Esophagus (tissue), 2 donors: ENCODE measurements around the gene MYO16. TPM values are rescaled to one million over a fixed set of nuclear protein-coding genes. Genes with fewer than 3 reads are reported as not detected.

Source experiments
- H3K27ac ChIP-seq, 2 donors: one replicate each; pipeline ENCODE4 v1.5.1; 2013; ENCODE audit warnings: low read depth in 2 of 2, mild to moderate bottlenecking in 2 of 2, inconsistent platforms in 1 of 2, low read length in 1 of 2, moderate library complexity in 1 of 2
- H3K27me3 ChIP-seq, 2 donors: one replicate each; pipeline ENCODE4 v1.6.1; 2013; ENCODE audit warnings: low read length in 2 of 2, control low read depth in 1 of 2, mild to moderate bottlenecking in 1 of 2; ENCODE audit not compliant: insufficient read depth in 2 of 2, control insufficient read depth in 1 of 2
- H3K36me3 ChIP-seq, 2 donors: one replicate each; pipeline ENCODE4 v1.6.1; 2013; ENCODE audit warnings: low read length in 1 of 2; ENCODE audit not compliant: control insufficient read depth in 2 of 2, insufficient read depth in 2 of 2
- H3K4me1 ChIP-seq, 2 donors: one replicate each; pipeline ENCODE4 v1.6.1; 2013; ENCODE audit warnings: low read length in 1 of 2; ENCODE audit not compliant: control insufficient read depth in 2 of 2, insufficient read depth in 2 of 2
- H3K4me3 ChIP-seq, 2 donors: one replicate each; pipeline ENCODE4 v1.5.1; 2013; ENCODE audit warnings: low read length in 2 of 2, mild to moderate bottlenecking in 2 of 2, low read depth in 1 of 2, moderate library complexity in 1 of 2
- H3K9me3 ChIP-seq, 2 donors: one replicate each; pipeline ENCODE4 v1.6.1; 2013; ENCODE audit warnings: mild to moderate bottlenecking in 2 of 2, low read depth in 1 of 2, low read length in 1 of 2, moderate library complexity in 1 of 2; ENCODE audit not compliant: control insufficient read depth in 2 of 2, insufficient read depth in 1 of 2
- whole genome bisulfite sequencing, 2 donors: extraction: QIAGEN DNeasy Blood & Tissue Kit; methylation state at CpG; one replicate each; pipeline ENCODE4 v1.1.7; 2013; 5-methylcytosine and 5-hydroxymethylcytosine counted together
- polyA plus RNA-seq, 2 donors: library from polyadenylated mRNA; stranded (reverse); fragments of 200-250 nt; gene quantifications; one replicate each; pipeline ENCODE4 v1.2.3, GENCODE V29; 2013
- donor health status: healthy with polysubstance abuse.
- donor health status: Bipolar disorder and iron deficiency.

MYO16 gene
- polyA plus RNA-seq = under 1 TPM; 0.06 to 0.18 TPM

- no peak within 1 kb of the TSS for H3K27ac ChIP-seq
- 34 to 42% methylated on average over 11 of the region's 11 CpGs for WGBS, 2 donors
- H3K4me1 ChIP-seq = no peaks in the 10 kb centered on the region
- no peaks in the 10 kb centered on the region for H3K36me3 ChIP-seq
- H3K9me3 ChIP-seq = no peaks in the 10 kb centered on the region
- no peak within 1 kb of the TSS for H3K4me3 ChIP-seq
- no peaks in the 10 kb centered on the region for H3K27me3 ChIP-seq
These were observed at the start of gene MYO16 for GRCh38 chr13:108629181-108629752. Gene MYO16 (plus strand): TSS chr13:108629611. CDS start chr13:108629845, 234 bp downstream.

- Histone ChIP-seq H3K4me3 (no peak overlapping the region), H3K4me1 (no peaks in the 10 kb centered on the region), H3K27me3 (no peaks in the 10 kb centered on the region), H3K36me3 (no peaks in the 10 kb centered on the region), H3K9me3 (no peaks in the 10 kb centered on the region), H3K27ac (no peak overlapping the region)
- WGBS, 2 donors = 83 to 84% methylated on average over 3 of the region's 3 CpGs
These were observed 42.6 kb upstream of the MYO16 start for GRCh38 chr13:108586826-108587225.

- H3K27me3 ChIP-seq = no peaks in the 10 kb centered on the region
- H3K4me1 ChIP-seq = no peaks in the 10 kb centered on the region
- H3K9me3 ChIP-seq = peaks cover 0 to 3% of the 10 kb centered on the region in 2 donors
- WGBS, 2 donors = 46 to 49% methylated on average over 3 of the region's 3 CpGs
- no peak overlapping the region for H3K4me3 ChIP-seq
- H3K27ac ChIP-seq = no peak overlapping the region
- H3K36me3 ChIP-seq = no peaks in the 10 kb centered on the region
These were observed 40.9 kb upstream of the MYO16 start for GRCh38 chr13:108588516-108588915.

GRCh38 chr13:108594153-108594552 lies 35.3 kb upstream of the MYO16 start:
- 17 to 26% methylated on average over 3 of the region's 3 CpGs for whole genome bisulfite sequencing, 2 donors
- Histone ChIP-seq H3K36me3 (no peaks in the 10 kb centered on the region), H3K9me3 (peaks cover 0 to 3% of the 10 kb centered on the region in 2 donors)

GRCh38 chr13:108595436-108596274 lies 33.8 kb upstream of the MYO16 start:
- 34 to 42% methylated on average over 13 of the region's 13 CpGs for WGBS, 2 donors
- H3K9me3 ChIP-seq = peaks cover 0 to 3% of the 10 kb centered on the region in 2 donors
- H3K36me3 ChIP-seq = no peaks in the 10 kb centered on the region
- H3K27ac ChIP-seq = no peak overlapping the region
- no peaks in the 10 kb centered on the region for H3K27me3 ChIP-seq
- H3K4me3 ChIP-seq = no peak overlapping the region
- H3K4me1 ChIP-seq = no peaks in the 10 kb centered on the region

More at GRCh38 chr13:108594153-108594552, 35.3 kb upstream of the MYO16 start:
- no peak overlapping the region for H3K27ac ChIP-seq
- H3K4me3 ChIP-seq = no peak overlapping the region
- no peaks in the 10 kb centered on the region for H3K27me3 ChIP-seq
- H3K4me1 ChIP-seq = no peaks in the 10 kb centered on the region

- 57 to 71% methylated on average over 5 of the region's 5 CpGs for WGBS, 2 donors
- Histone ChIP-seq H3K27me3 (no peaks in the 10 kb centered on the region), H3K4me3 (no peak overlapping the region)
These were observed 31.5 kb upstream of the MYO16 start for GRCh38 chr13:108597943-108598342.

GRCh38 chr13:108606424-108606823 lies 23.0 kb upstream of the MYO16 start:
- WGBS, 2 donors = 89 to 92% methylated on average over 2 of the region's 2 CpGs
- Histone ChIP-seq H3K27me3 (no peaks in the 10 kb centered on the region), H3K4me1 (no peaks in the 10 kb centered on the region), H3K4me3 (no peak overlapping the region), H3K36me3 (no peaks in the 10 kb centered on the region), H3K9me3 (peaks cover 3 to 8% of the 10 kb centered on the region in 2 donors), H3K27ac (no peak overlapping the region)

More at GRCh38 chr13:108597943-108598342, 31.5 kb upstream of the MYO16 start:
- no peaks in the 10 kb centered on the region for H3K36me3 ChIP-seq
- H3K9me3 ChIP-seq = peaks cover 0 to 3% of the 10 kb centered on the region in 2 donors
- H3K4me1 ChIP-seq = no peaks in the 10 kb centered on the region
- no peak overlapping the region for H3K27ac ChIP-seq

- peaks cover 0 to 8% of the 10 kb centered on the region in 2 donors for H3K9me3 ChIP-seq
- H3K4me3 ChIP-seq = no peak overlapping the region
- WGBS, 2 donors = 68 to 75% methylated on average over 7 of the region's 7 CpGs
- H3K36me3 ChIP-seq = no peaks in the 10 kb centered on the region
- no peaks in the 10 kb centered on the region for H3K27me3 ChIP-seq
- no peak overlapping the region for H3K27ac ChIP-seq
- H3K4me1 ChIP-seq = no peaks in the 10 kb centered on the region
These were observed 20.1 kb upstream of the MYO16 start for GRCh38 chr13:108609353-108609752.

- 68 to 75% methylated on average over 4 of the region's 4 CpGs for WGBS, 2 donors
- Histone ChIP-seq H3K4me3 (no peak overlapping the region), H3K9me3 (peaks cover 0 to 8% of the 10 kb centered on the region in 2 donors), H3K27ac (no peak overlapping the region), H3K27me3 (no peaks in the 10 kb centered on the region), H3K36me3 (no peaks in the 10 kb centered on the region), H3K4me1 (no peaks in the 10 kb centered on the region)
These were observed 18.9 kb upstream of the MYO16 start for GRCh38 chr13:108610507-108610906.
